HG03103 (cell line): ENCODE data around the gene PEPD.

Experiments
- ATAC-seq: cut with Tn5 transposase; IDR thresholded peaks from one replicate; pipeline ENCODE4 v1.9.1; 2021; ENCODE audit warnings: low read depth; ENCODE audit not compliant: unreplicated experiment

The PEPD gene

GRCh38 chr19:33346665-33347064 is 174.9 kb downstream of the PEPD start:
- ATAC-seq = no peak

GRCh38 chr19:33345163-33345562 is 176.4 kb downstream of the PEPD start:
- no peak for ATAC-seq

GRCh38 chr19:33344573-33344925 is 177.0 kb downstream of the PEPD start:
- no peak for ATAC-seq

- ATAC-seq = no peak
Observed at GRCh38 chr19:33343859-33344572, 177.6 kb downstream of the PEPD start.

- no peak for ATAC-seq
Observed at GRCh38 chr19:33343301-33343700, 178.3 kb downstream of the PEPD start.

GRCh38 chr19:33340991-33341390 is 180.6 kb downstream of the PEPD start:
- no peak for ATAC-seq

GRCh38 chr19:33339016-33339984 is 182.3 kb downstream of the PEPD start:
- no peak for ATAC-seq
